Neural cell (in vitro differentiated cells): ENCODE results near the gene ENPEP. TPM values are rescaled to one million over a fixed set of nuclear protein-coding genes. Genes with fewer than 3 reads are reported as not detected.

Experiments used
- H2AFZ ChIP-seq: fragments of 200-600, 300-800 bp; sonication (generic), shearing (Covaris generic); 2 replicates; pipeline ENCODE4 v1.6.0; 2014; ENCODE audit warnings: low read depth, mild to moderate bottlenecking, antibody characterized with exemption, low read length, moderate library complexity
- H3F3A ChIP-seq: fragments of 200-600 bp; shearing (Covaris generic); 2 replicates; pipeline ENCODE4 v1.6.1; 2016; ENCODE audit warnings: mild to moderate bottlenecking, moderate library complexity, mixed read lengths, antibody characterized with exemption, low read length; ENCODE audit not compliant: insufficient read depth, poor library complexity, severe bottlenecking
- H3K27ac ChIP-seq: fragments of 200-600, 300-800 bp; sonication (generic), shearing (Covaris generic); 2 replicates; pipeline ENCODE4 v1.5.1; 2014; ENCODE audit warnings: mild to moderate bottlenecking, low read length, moderate library complexity
- H3K27me3 ChIP-seq: fragments of 300-800, 200-600 bp; sonication (generic), shearing (Covaris generic); 2 replicates; pipeline ENCODE4 v1.6.0; 2014; ENCODE audit warnings: mild to moderate bottlenecking, low read depth, low read length, moderate library complexity; ENCODE audit not compliant: insufficient read depth
- H3K36me3 ChIP-seq: fragments of 300-800, 200-600 bp; sonication (generic), shearing (Covaris generic); 2 replicates; pipeline ENCODE4 v1.5.1; 2014; ENCODE audit warnings: mild to moderate bottlenecking, antibody characterized with exemption, low read length, moderate library complexity; ENCODE audit not compliant: insufficient read depth
- H3K4me2 ChIP-seq: fragments of 300-800, 200-600 bp; sonication (generic), shearing (Covaris generic); 2 replicates; pipeline ENCODE4 v1.6.0; 2014; ENCODE audit warnings: mild to moderate bottlenecking, low read length
- H3K4me3 ChIP-seq: fragments of 300-800, 200-600 bp; sonication (generic), shearing (Covaris generic); 2 replicates; pipeline ENCODE4 v1.5.1; 2014; ENCODE audit warnings: mild to moderate bottlenecking, low read length, moderate library complexity
- H3K79me2 ChIP-seq: fragments of 200-600 bp; shearing (Covaris generic); replicated peaks from 2 replicates; pipeline ENCODE4 v1.6.0; 2014; ENCODE audit warnings: mild to moderate bottlenecking, low read length, moderate library complexity; ENCODE audit not compliant: insufficient read depth
- H3K9ac ChIP-seq: fragments of 300-800, 200-600 bp; sonication (generic), shearing (Covaris generic); 2 replicates; pipeline ENCODE4 v1.6.1; 2016; ENCODE audit warnings: mild to moderate bottlenecking, low read length, mixed read lengths
- H3K9me2 ChIP-seq: fragments of 200-600 bp; shearing (Covaris generic); 2 replicates; pipeline ENCODE4 v1.6.1; 2016; ENCODE audit warnings: mild to moderate bottlenecking, low read length, mixed read lengths; ENCODE audit not compliant: insufficient read depth
- H3K9me3 ChIP-seq: fragments of 200-600, 300-800 bp; sonication (generic), shearing (Covaris generic); 2 replicates; pipeline ENCODE4 v1.6.1; 2016; ENCODE audit warnings: mild to moderate bottlenecking, mixed run types, low read length, moderate library complexity, mixed read lengths
- H4K20me1 ChIP-seq: fragments of 200-600 bp; shearing (Covaris generic); 2 replicates; pipeline ENCODE4 v1.6.1; 2016; ENCODE audit warnings: mild to moderate bottlenecking, mixed run types; ENCODE audit not compliant: insufficient read depth
- EP300 ChIP-seq: fragments of 450-650 bp; conservative IDR thresholded peaks from 2 replicates; pipeline ENCODE4 v1.6.1; 2014; ENCODE audit warnings: antibody characterized with exemption, mild to moderate bottlenecking, moderate library complexity; ENCODE audit not compliant: poor library complexity, severe bottlenecking
- EZH2 ChIP-seq: fragments of 200-600, 300-800 bp; shearing (Covaris generic), sonication (generic); IDR thresholded peaks from 2 replicates; pipeline ENCODE4 v1.6.1; 2014; ENCODE audit warnings: antibody characterized with exemption, low read length, borderline replicate concordance, mild to moderate bottlenecking; ENCODE audit not compliant: insufficient read depth, poor library complexity, severe bottlenecking
- MXI1 ChIP-seq: fragments of 450-650 bp; conservative IDR thresholded peaks from 2 replicates; pipeline ENCODE4 v1.6.1; 2014; ENCODE audit warnings: antibody characterized with exemption, mild to moderate bottlenecking; ENCODE audit not compliant: poor library complexity, severe bottlenecking
- POLR2AphosphoS5 ChIP-seq: IDR thresholded peaks from 2 replicates; pipeline ENCODE4 v1.6.1; 2012
- RAD21 ChIP-seq: fragments of 450-650 bp; conservative IDR thresholded peaks from 2 replicates; pipeline ENCODE4 v1.6.1; 2014; ENCODE audit warnings: antibody characterized with exemption, mild to moderate bottlenecking, moderate library complexity
- SMC3 ChIP-seq: fragments of 450-650 bp; conservative IDR thresholded peaks from 2 replicates; pipeline ENCODE4 v1.6.1; 2014; ENCODE audit warnings: antibody characterized with exemption, mild to moderate bottlenecking, moderate library complexity; ENCODE audit not compliant: poor library complexity
- TAF1 ChIP-seq: IDR thresholded peaks from 2 replicates; pipeline ENCODE4 v1.6.1; 2012; ENCODE audit warnings: low read depth
- polyA plus RNA-seq: library from polyadenylated mRNA; depleted of rRNA; stranded (reverse); fragments of >200 nt; gene quantifications from 2 replicates; pipeline ENCODE4 v1.2.3, GENCODE V29; 2014
- TF ChIP-seq, protein P1 (sequence below): fragments of 450-650 bp; IDR thresholded peaks from 2 replicates; pipeline ENCODE4 v1.5.1; 2014; ENCODE audit warnings: antibody characterized with exemption, mild to moderate bottlenecking, moderate library complexity; ENCODE audit not compliant: poor library complexity, severe bottlenecking
- TF ChIP-seq, protein P2 (sequence below): IDR thresholded peaks from 2 replicates; pipeline ENCODE4 v1.6.1; 2012; ENCODE audit warnings: borderline replicate concordance

Gene ENPEP
- polyA plus RNA-seq, 1 donor from 2014 or later: 0.06 TPM

DNA sequence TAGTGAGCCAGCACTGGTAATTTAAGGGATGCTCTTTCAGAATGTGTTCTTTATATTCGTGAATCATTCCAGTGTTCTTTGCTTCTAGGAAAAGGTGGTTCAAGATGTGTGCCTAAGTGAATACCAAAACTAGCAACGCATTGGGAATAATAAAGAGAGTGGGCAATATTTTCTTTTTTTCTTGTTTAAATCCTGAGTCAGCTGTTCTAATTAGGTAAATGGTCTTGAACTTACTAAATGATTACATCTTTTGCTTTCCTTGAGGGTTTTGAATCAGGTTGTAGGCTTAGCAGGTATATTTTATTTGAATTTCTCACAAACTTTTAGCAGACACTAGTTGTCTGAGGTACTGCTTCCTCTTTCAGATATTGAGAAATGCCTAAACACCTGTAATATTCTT lies 29.5 kb downstream of the ENPEP start:
- H3K79me2 ChIP-seq: no peaks in the 10 kb centered on the region
- H3K27me3 ChIP-seq: no peaks in the 10 kb centered on the region
- H3K4me3 ChIP-seq: no peak overlapping the region
- TF ChIP-seq SMC3 (no peak), POLR2AphosphoS5 (no peak), EZH2 (no peak), RAD21 (no peak), EP300 (no peak), MXI1 (no peak), TAF1 (no peak)
- TF ChIP-seq, protein P1, sequence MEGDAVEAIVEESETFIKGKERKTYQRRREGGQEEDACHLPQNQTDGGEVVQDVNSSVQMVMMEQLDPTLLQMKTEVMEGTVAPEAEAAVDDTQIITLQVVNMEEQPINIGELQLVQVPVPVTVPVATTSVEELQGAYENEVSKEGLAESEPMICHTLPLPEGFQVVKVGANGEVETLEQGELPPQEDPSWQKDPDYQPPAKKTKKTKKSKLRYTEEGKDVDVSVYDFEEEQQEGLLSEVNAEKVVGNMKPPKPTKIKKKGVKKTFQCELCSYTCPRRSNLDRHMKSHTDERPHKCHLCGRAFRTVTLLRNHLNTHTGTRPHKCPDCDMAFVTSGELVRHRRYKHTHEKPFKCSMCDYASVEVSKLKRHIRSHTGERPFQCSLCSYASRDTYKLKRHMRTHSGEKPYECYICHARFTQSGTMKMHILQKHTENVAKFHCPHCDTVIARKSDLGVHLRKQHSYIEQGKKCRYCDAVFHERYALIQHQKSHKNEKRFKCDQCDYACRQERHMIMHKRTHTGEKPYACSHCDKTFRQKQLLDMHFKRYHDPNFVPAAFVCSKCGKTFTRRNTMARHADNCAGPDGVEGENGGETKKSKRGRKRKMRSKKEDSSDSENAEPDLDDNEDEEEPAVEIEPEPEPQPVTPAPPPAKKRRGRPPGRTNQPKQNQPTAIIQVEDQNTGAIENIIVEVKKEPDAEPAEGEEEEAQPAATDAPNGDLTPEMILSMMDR: no peak
- TF ChIP-seq, protein P2, sequence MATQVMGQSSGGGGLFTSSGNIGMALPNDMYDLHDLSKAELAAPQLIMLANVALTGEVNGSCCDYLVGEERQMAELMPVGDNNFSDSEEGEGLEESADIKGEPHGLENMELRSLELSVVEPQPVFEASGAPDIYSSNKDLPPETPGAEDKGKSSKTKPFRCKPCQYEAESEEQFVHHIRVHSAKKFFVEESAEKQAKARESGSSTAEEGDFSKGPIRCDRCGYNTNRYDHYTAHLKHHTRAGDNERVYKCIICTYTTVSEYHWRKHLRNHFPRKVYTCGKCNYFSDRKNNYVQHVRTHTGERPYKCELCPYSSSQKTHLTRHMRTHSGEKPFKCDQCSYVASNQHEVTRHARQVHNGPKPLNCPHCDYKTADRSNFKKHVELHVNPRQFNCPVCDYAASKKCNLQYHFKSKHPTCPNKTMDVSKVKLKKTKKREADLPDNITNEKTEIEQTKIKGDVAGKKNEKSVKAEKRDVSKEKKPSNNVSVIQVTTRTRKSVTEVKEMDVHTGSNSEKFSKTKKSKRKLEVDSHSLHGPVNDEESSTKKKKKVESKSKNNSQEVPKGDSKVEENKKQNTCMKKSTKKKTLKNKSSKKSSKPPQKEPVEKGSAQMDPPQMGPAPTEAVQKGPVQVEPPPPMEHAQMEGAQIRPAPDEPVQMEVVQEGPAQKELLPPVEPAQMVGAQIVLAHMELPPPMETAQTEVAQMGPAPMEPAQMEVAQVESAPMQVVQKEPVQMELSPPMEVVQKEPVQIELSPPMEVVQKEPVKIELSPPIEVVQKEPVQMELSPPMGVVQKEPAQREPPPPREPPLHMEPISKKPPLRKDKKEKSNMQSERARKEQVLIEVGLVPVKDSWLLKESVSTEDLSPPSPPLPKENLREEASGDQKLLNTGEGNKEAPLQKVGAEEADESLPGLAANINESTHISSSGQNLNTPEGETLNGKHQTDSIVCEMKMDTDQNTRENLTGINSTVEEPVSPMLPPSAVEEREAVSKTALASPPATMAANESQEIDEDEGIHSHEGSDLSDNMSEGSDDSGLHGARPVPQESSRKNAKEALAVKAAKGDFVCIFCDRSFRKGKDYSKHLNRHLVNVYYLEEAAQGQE: no peak
- no peak overlapping the region for H3K27ac ChIP-seq
- no peaks in the 10 kb centered on the region for H3K9me2 ChIP-seq
- H2AFZ ChIP-seq: no peak overlapping the region
- H4K20me1 ChIP-seq: no peaks in the 10 kb centered on the region
- no peaks in the 10 kb centered on the region for H3K9me3 ChIP-seq
- no peak overlapping the region for H3K9ac ChIP-seq
- no peaks in the 10 kb centered on the region for H3K36me3 ChIP-seq
- no peaks in the 10 kb centered on the region for H3F3A ChIP-seq
- no peak overlapping the region for H3K4me2 ChIP-seq

DNA sequence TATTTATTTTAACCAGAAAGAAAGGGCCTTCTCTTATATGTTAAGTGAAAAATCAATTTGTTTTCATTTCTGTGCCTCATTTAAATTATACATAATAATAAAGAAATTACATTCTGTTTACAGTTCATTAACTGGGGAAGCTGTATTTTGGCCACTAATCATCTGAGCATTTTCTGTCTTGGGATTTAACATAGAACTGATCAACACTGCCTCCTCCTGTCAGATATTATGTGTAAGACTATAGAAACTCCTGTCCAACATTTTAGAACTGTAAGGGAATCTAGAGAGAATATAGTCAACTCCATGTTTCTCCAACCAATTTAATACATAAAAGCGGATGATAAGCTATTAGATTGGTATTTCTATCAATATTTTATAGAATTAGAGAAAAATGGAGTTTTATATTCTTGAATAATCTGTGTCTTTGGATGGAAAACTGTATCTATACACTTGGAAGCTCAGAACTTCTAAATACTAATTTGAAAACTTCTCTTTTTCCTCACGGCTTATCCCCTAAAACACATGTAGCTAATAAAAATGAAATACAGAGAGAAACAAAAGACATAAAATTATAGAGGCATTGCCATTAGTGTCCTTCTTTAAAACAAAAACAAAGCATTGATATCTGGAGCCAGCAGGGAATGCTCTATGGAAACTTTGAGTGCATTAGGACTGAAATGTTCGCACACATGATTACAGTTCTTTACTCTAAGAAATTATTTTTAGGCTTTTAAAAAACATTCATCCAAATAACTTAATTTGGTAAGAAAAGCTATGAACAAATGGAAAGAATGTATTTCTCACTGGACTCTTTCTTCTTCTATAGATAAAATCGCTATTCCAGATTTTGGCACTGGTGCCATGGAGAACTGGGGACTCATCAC lies 33.1 kb downstream of the ENPEP start:
- no peak overlapping the region for H2AFZ ChIP-seq
- no peak overlapping the region for H3K9ac ChIP-seq
- TF ChIP-seq RAD21 (peak; percentile 70), EP300 (no peak), SMC3 (peak; percentile 75), MXI1 (no peak), EZH2 (no peak), POLR2AphosphoS5 (no peak), TAF1 (no peak)
- TF ChIP-seq, protein P2: no peak
- TF ChIP-seq, protein P1: peak; percentile 59
- no peaks in the 10 kb centered on the region for H3K27me3 ChIP-seq
- H3K4me3 ChIP-seq: no peak overlapping the region
- no peaks in the 10 kb centered on the region for H4K20me1 ChIP-seq
- H3K9me3 ChIP-seq: no peaks in the 10 kb centered on the region
- H3K27ac ChIP-seq: no peak overlapping the region
- no peaks in the 10 kb centered on the region for H3K79me2 ChIP-seq
- H3F3A ChIP-seq: no peaks in the 10 kb centered on the region
- no peaks in the 10 kb centered on the region for H3K36me3 ChIP-seq
- no peak overlapping the region for H3K4me2 ChIP-seq
- no peaks in the 10 kb centered on the region for H3K9me2 ChIP-seq
